OCI-M1 (cell line): ENCODE results near the gene KIF1B.

Source experiments
- DNase-seq: peaks from one replicate; lab custom pipeline; 2025; lab: John Stamatoyannopoulos, UW

Gene KIF1B, protein sequence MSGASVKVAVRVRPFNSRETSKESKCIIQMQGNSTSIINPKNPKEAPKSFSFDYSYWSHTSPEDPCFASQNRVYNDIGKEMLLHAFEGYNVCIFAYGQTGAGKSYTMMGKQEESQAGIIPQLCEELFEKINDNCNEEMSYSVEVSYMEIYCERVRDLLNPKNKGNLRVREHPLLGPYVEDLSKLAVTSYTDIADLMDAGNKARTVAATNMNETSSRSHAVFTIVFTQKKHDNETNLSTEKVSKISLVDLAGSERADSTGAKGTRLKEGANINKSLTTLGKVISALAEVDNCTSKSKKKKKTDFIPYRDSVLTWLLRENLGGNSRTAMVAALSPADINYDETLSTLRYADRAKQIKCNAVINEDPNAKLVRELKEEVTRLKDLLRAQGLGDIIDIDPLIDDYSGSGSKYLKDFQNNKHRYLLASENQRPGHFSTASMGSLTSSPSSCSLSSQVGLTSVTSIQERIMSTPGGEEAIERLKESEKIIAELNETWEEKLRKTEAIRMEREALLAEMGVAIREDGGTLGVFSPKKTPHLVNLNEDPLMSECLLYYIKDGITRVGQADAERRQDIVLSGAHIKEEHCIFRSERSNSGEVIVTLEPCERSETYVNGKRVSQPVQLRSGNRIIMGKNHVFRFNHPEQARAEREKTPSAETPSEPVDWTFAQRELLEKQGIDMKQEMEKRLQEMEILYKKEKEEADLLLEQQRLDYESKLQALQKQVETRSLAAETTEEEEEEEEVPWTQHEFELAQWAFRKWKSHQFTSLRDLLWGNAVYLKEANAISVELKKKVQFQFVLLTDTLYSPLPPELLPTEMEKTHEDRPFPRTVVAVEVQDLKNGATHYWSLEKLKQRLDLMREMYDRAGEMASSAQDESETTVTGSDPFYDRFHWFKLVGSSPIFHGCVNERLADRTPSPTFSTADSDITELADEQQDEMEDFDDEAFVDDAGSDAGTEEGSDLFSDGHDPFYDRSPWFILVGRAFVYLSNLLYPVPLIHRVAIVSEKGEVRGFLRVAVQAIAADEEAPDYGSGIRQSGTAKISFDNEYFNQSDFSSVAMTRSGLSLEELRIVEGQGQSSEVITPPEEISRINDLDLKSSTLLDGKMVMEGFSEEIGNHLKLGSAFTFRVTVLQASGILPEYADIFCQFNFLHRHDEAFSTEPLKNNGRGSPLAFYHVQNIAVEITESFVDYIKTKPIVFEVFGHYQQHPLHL (N-terminal part only)

DNA sequence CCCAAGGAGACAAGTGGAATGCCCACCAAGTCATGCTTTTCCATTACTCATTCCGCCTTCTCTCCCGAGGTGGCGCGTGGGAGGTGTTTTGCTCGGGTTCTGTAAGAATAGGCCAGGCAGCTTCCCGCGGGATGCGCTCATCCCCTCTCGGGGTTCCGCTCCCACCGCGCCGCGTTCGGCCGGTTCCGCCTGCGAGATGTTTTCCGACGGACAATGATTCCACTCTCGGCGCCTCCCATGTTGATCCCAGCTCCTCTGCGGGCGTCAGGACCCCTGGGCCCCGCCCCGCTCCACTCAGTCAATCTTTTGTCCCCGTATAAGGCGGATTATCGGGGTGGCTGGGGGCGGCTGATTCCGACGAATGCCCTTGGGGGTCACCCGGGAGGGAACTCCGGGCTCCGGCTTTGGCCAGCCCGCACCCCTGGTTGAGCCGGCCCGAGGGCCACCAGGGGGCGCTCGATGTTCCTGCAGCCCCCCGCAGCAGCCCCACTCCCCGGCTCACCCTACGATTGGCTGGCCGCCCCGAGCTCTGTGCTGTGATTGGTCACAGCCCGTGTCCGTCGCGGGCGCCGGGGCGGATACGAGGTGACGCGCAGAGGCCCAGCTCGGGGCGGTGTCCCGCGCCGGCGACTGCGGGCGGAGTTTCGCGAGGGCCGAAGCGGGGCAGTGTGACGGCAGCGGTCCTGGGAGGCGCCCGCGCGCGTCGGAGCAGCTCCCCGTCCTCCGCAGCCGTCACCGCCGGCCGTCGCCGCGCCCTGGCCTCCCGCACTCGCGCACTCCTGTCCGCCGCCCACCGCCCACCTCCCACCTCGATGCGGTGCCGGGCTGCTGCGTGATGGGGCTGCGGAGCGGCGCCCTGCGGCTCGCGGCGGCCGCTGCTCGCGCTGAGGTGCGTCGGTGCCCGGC, at the start of gene KIF1B:
Gene KIF1B, plus strand, starts transcription at position 666 of the 906 bp plus-strand sequence. CDS start 21,759 bp downstream, outside the sequence.
- DNase-seq, result peak; percentile 97

DNA sequence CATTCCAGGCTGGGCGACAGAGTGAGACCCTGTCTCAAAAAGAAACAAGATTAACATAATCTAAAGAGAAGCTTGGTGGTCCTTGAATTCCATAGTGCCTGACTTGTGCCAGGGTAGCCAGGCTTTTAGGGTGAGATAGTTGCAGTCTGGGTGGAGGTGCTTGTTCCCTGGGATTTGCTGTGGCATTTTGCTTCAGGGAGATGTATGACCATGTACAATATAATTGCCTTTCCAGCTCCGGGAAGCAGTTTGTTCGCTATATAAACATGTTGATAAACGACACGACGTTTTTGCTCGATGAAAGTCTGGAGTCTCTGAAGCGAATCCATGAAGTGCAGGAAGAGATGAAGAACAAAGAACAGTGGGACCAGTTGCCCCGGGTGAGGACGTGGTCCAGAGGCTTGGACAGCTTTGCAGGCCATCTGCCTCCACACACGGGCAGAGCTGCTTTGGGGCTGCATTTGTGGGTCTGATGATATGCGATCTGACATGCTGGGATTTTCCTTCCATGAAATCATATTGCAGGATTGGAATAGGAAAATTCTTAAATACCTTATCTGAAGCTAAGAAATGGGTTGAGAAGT, 49.4 kb upstream of the KIF1B start:
- DNase-seq, result no peak

DNA sequence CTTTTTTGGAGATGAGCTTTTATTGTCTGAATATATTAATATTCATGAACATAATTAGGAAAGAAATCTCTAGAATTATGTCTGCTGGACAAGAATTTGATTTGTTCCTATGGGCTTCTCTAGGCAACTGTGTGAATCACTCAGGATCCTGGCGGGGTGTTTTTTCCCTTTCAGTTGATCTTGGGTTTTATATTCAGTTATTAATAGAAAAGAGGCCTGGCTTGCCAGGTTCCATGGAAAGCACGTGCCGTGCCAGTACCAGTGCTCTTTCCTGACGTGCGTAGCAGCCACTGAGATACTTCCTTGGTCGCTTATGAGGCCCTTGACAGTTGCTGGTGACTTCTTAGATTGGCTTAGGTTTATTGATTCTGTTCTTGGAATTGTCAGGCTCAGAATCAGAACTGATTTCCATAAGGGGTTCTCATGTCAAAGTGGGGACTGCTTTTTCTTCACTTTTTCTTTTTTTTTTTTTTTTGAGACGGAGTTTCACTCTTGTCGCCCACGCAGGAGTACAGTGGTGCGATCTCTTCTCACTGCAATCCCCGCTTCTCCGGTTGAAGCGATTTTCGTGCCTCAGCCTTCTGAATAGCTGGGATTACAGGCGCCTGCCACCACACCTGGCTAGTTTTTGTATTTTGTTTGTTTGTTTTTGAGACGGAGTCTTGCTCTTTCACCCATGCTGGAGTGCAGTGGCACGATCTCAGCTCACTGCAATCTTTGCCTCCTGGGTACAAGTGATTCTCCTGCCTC, 48.7 kb upstream of the KIF1B start:
- no peak for DNase-seq

DNA sequence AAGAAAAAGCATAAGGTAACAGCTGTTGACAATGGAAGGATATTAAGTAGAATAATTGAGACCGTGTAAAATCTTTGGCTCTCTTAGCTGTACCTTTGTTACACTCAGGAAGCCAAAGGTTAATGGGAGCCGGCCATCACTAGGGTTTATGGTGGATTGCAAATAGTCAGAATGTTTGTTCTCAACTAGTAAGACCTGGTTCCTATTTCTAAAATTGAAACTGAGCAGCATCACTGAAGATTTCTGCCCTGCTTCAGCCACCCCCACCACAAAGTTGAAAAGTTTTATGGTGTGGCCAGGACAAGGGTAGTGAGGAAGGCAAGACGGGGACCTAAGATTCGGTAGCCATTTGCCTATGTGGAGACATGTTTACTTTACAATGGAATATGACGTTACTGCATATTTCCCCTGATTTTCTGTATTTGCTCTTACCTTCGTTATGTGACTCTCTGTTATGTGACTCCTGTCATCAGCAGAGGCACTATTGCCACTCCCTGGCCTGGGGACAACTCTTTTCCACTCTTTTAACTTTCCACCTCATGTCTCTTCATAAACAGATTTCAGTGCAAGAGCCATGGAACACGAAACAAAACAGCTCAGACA, 41.4 kb upstream of the KIF1B start:
- no peak for DNase-seq

DNA sequence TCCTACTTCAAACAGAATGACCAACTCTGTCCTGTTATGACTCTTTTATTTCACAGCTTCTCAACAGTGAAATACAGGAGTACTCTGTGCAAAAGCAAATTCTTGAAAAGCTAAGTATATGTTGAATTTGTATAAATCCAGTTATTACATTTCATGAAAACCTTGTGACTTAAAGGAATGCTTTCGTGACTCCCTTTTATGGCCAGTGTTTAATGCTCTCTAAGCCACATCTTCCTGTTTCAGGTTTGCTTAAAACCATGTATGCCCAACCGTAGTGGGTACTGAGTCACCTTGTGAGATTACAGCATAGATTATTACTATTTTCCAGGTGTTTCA, 40.2 kb upstream of the KIF1B start:
- DNase-seq, result no peak

DNA sequence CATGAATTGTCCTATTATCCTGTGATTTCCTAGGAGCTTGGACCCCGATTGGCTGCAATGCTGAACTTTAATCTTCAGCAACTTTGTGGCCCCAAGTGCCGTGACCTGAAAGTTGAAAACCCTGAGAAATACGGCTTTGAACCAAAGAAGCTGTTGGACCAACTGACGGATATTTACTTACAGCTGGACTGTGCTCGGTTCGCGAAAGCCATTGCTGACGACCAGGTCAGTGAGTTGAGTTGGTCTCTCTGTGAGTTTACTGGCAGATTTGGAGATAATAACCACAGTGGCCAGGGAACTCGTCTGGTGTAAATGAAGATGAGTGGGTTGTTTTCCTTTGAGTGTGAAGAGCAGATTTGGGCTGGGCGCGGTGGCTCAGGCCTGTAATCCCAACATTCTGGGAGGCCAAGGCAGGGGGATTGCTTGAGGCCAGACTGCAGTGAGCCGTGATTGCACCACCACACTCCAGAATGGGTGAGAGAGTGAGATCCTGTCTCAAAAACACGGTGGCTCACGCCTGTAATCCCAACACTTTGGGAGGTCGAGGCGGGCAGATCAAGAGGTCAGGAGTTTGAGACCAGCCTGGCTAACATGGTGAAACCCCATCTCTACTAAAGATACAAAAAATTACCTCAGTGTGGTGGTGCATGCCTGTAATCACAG, 39.1 kb upstream of the KIF1B start:
- no peak for DNase-seq

DNA sequence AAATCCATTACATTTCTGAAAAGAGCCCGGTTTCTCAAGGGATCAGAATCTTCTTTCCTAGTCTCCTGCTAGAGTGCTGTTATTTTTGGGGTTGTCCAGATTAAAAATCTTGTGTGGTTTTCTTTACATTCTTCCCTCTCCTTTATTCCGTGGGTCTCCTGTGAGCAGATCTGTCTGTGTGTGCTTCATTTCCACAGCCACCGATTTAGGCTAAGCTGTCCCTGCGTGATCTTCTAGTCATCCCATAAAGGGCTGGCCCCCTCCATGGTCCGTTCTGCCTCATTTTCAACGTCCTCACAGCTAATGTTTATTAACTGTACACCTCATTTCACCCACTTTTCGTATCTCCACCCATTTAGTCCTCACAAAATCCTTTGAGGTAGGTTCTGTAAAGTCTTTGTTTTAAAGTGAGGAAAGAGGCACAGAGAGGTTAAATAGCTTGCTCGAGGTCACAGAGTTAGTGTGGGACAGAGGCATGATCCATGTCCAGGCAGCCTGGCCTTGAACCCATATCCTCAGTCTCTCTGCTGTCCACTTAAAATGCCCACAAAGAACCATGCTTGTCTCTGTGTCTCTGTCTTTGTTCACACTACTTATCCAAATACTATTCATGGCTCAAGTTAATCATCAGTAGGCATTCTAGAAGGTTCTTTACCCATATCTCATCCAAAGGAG, 38.2 kb upstream of the KIF1B start:
- no peak for DNase-seq

DNA sequence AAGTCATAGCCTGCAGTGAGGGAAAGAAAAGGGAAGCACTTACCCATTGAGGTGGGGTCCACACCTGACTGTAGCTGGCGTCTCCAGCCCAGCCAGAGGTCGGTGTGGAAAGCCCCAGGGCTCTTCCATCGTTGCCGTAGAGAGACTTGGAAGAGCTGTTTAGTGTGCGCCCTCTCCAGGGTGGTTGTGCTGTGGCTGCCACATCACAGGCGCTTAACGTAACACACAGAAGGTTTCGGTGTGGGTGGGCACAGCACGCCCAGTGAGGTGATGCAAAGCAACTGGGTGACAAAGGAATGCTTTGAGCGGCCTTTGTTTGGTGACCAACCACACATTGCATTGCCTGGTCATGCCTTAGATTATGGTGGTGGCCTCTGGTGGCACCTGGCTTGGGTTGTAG, 36.8 kb upstream of the KIF1B start:
- DNase-seq, result no peak

DNA sequence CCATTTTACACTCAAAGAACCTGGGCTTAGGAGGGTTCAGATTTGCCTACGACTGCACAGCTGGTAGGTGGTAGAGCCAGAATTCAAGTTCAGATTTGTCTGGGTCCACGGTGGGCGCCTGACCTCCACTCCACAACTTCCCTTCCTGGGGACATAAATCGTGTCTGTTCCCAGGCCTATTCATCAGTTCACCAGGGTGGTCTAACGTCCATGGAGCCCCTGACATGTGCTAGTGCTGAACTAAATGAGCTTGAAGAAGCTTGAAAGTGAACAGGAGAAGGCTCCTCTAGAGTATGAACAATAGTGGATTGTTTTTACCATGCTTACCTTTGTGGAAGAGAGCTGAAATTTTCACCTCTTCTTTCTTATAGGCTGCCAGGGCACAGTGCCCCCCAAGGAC, 32.5 kb upstream of the KIF1B start:
- no peak for DNase-seq

DNA sequence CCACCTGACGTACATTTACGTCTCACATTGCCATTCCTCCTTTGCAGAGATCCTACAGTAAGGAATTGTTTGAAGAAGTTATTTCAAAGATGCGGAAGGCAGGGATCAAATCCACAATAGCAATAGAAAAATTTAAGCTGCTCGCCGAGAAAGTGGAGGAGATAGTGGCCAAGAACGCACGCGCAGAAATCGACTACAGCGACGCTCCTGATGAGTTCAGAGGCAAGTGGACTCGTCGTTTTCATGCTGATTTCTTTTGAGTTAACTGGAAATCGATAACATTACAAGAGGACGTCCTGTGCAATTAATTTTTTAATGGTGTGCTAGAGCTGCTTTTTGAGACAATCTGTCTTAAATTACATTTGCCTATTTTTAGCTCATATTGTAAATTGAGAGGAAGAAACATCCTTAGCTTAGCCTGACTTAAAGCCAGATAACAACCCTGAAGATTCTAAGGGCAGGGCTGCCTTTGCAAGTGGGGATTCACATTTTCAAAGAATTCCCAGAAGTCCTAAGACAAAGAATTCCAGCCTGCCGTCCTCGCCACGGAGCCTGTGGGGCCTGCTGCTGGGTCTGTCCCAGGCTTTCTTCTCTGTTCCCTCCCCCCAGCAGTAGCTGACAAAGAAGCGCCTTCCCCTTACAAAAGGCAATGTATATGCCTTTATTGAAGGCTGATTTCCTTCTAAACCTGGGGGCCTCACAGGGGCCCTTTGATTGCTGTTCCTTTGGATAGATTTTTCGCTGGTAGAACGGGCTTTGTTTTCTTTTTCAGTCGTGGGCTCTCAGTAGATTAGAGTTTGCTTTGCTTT, 31.6 kb upstream of the KIF1B start:
- DNase-seq, result no peak

DNA sequence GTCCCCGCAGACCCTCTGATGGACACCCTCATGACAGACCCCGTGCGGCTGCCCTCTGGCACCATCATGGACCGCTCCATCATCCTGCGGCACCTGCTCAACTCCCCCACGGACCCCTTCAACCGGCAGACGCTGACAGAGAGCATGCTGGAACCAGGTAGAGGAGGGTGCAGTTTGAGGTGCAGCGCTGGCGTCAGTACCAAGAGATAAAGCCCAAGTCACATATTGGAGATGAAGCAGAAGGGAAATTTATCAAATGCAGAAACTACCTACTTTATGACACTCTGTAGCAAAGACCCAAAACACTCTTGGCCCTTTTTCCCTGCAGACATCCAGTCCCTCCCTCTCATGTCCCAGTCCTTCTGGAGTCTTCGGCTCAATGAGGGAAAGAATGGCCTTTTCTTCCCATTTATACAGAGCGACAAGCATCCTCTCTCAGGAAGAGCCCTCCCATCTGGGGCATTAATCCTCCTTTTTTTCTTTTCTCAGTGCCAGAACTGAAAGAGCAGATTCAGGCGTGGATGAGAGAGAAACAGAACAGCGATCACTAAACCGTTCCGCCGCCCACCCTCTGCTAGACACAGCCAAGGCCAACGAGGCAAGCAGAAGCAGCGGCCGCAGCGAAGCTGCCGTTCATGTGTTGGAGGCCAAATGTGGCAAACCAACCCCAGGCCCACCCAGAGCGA, 30.8 kb upstream of the KIF1B start:
- no peak for DNase-seq

DNA sequence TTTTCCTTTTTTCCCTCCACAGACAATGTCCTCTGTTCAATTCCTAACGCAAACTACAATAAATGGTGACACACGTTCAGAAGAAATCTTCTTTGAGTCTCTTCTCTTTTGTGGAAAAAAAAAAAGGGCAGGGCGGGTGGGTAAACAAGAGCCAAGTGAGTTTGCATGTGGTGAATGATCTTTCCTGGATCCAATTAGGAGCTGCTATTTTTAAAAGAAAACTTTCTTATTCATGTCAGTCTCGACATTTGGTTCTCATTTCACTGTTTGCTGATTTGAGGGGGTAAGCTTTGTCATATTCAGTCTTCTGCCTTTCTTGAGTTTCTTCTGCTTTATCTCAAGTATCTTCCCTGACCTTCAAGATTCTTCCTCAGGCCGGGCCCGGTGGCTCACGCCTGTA, 29.2 kb upstream of the KIF1B start:
- DNase-seq, result no peak

DNA sequence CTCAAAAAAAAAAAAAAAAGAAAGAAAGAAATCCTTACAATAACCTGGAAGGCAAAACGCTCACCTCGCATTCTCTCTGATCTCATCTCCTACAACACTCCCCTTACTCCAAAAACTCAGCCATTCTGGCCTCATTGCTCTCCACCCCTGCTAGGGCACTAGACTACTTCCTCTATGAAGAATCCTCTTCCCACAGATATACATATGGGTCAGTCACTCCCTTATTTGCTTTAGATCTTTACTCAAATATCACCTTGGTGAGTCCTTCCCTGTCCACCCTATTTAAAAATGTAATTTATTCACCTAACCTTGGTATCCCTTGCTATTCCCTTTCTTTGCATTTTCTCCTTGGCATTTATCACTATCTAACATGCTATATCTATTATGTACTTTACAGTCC, 24.6 kb upstream of the KIF1B start:
- no peak for DNase-seq

DNA sequence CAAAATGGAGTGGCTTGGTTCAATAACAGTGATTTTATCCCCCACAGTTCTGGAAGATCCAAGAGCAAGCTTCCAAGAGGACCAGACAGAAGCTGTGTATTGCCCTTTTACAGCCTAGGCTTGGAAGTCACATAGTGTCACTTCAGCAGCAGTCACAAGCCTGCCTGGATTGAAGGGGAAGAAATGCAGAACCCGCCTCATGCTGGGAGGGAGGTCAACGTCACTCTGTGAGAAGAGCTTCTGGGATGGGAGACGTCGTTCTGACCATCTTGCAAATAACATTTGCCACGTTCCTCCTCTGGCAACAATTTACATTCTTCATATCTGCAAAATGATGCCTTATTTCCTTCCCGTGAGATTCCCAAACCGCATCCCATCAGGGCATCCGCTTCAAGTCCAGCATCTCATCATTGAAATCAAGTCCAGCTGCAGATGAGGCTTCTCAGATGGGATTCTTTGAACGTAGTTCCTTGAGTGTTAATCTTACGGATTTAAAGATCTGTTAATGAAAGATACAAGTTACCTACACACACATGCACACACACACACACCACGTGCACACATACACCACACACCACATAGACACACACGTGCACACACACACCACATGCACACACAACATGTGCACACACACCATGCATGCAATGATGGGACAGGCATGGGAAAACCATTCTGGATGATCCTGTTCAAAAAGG, 23.9 kb upstream of the KIF1B start:
- no peak for DNase-seq

DNA sequence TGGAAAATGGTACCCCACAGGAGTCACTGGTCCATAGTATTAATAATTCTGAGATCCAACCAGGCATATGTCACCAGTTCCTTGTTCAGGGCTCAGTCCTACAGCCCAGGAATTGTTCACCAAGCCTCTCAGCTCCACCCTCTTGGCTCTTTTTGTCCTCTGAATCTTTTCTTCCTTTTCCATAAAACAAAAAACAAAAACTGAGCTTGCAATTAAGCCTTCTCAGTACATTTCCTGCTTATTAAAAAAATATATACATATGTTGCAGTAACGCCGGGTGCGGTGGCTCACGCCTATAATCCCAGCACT, 23.4 kb upstream of the KIF1B start:
- DNase-seq, result no peak

DNA sequence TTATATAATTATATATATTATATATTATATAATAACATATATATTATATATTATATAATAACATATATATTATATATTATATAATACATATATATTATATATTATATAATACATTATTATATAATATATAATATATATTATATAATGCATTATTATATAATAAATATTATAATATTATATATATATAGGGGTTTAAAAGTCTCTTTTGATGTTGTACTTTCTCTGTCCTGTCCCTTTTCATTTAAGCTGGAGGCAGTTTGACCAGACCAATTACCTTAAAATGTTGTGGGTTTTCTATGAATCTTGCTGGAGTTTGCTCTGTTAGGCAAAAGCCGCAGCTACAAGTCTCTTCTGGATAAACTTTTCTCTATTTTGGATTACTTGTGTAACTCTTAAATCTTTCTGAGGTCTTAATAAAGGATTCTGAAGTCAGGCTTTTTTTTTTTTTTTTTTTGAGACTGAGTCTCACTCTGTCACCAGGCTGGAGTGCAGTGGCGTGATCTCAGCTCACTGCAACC, 22.2 kb upstream of the KIF1B start:
- DNase-seq, result no peak

DNA sequence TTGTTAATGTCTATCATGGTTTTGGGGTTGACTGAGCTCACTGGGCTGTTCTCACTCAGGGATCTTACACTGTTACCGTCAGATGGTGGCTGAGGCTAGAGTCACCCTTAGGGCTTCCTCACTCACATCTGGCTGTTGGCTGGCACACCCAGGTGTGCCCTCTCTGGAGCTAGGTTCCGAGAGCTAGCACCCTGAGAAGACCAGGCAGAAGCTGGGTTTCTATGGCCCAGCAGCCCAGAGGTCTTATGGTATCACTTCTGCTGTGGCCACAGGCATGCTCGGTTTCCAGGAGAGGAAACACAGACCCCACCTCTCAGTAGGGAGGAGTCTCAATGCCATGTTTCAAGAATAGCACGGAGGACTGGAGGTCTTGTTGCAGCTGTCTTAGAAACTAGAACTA, 20.7 kb upstream of the KIF1B start:
- DNase-seq, result no peak
